HEK293T (cell line): ENCODE results near the gene SH3GL2.

Experiments
- BHLHE40 ChIP-seq: fragments of 450-650 bp; IDR thresholded peaks from 2 replicates; pipeline ENCODE4 v1.6.1; 2016; ENCODE audit warnings: mild to moderate bottlenecking, moderate library complexity, borderline replicate concordance
- CTBP1 ChIP-seq: fragments of 450-650 bp; IDR thresholded peaks from 2 replicates; pipeline ENCODE4 v1.6.1; 2016; ENCODE audit warnings: borderline replicate concordance
- ELF4 ChIP-seq: fragments of 450-650 bp; IDR thresholded peaks from 2 replicates; pipeline ENCODE4 v1.6.1; 2017; ENCODE audit warnings: antibody characterized with exemption
- FOXA1 ChIP-seq: fragments of 450-650 bp; IDR thresholded peaks from 2 replicates; pipeline ENCODE4 v1.6.1; 2016; ENCODE audit warnings: mild to moderate bottlenecking
- FOXK2 ChIP-seq: fragments of 450-650 bp; IDR thresholded peaks from 2 replicates; pipeline ENCODE4 v1.6.1; 2016; ENCODE audit warnings: mild to moderate bottlenecking
- FOXM1 ChIP-seq: fragments of 450-650 bp; IDR thresholded peaks from 2 replicates; pipeline ENCODE4 v1.6.1; 2017; ENCODE audit warnings: mild to moderate bottlenecking, borderline replicate concordance
- HDGF ChIP-seq: fragments of 450-650 bp; IDR thresholded peaks from 2 replicates; pipeline ENCODE4 v1.6.1; 2017; ENCODE audit warnings: antibody characterized with exemption, borderline replicate concordance
- LEF1 ChIP-seq: fragments of 450-650 bp; IDR thresholded peaks from 2 replicates; pipeline ENCODE4 v1.6.1; 2017; ENCODE audit warnings: mild to moderate bottlenecking, borderline replicate concordance
- NFRKB ChIP-seq: fragments of 450-650 bp; IDR thresholded peaks from 2 replicates; pipeline ENCODE4 v1.6.1; 2016; ENCODE audit warnings: mild to moderate bottlenecking, moderate library complexity
- PKNOX1 ChIP-seq: fragments of 450-650 bp; IDR thresholded peaks from 2 replicates; pipeline ENCODE4 v1.6.1; 2016
- SP1 ChIP-seq: fragments of 450-650 bp; IDR thresholded peaks from 2 replicates; pipeline ENCODE4 v1.6.1; 2017
- SUZ12 ChIP-seq: fragments of 450-650 bp; IDR thresholded peaks from 2 replicates; pipeline ENCODE4 v1.6.1; 2016; ENCODE audit warnings: mild to moderate bottlenecking
- TARDBP ChIP-seq: fragments of 450-650 bp; IDR thresholded peaks from 2 replicates; pipeline ENCODE4 v1.6.1; 2016
- ZNF384 ChIP-seq: fragments of 450-650 bp; IDR thresholded peaks from 2 replicates; pipeline ENCODE4 v1.6.1; 2016

GRCh38 chr9:17744786-17745185, 165.9 kb downstream of the SH3GL2 start:
- TF ChIP-seq SP1 (no peak), FOXM1 (no peak), SUZ12 (no peak), LEF1 (no peak), HDGF (no peak), CTBP1 (no peak), ELF4 (no peak), FOXA1 (no peak), NFRKB (no peak), BHLHE40 (no peak), TARDBP (no peak), ZNF384 (no peak), PKNOX1 (no peak), FOXK2 (no peak)
